GM18873 (cell line): ENCODE results near the gene TNS1.
"Not testable (repeated sequence)": the region's sequence is repeated elsewhere in the genome, so short reads cannot be mapped to it uniquely, and the experiment has no call there.

ENCODE experiments used
- ATAC-seq: cut with Tn5 transposase; IDR thresholded peaks from one replicate; pipeline ENCODE4 v1.9.1; 2021; ENCODE audit warnings: mild to moderate bottlenecking, moderate library complexity, moderate number of reproducible peaks; ENCODE audit not compliant: unreplicated experiment, low FRiP score

TNS1 gene

GRCh38 chr2:217793566-217794132, 209.1 kb downstream of the TNS1 start:
- ATAC-seq = no peak

- ATAC-seq = no peak
Measured at GRCh38 chr2:217792626-217793527, 209.9 kb downstream of the TNS1 start.

- ATAC-seq = no peak
Measured at GRCh38 chr2:217791551-217791950, 211.2 kb downstream of the TNS1 start.

- ATAC-seq = no peak
Measured at GRCh38 chr2:217790681-217791392, 212.0 kb downstream of the TNS1 start.

- no peak for ATAC-seq
Measured at GRCh38 chr2:217790195-217790594, 212.6 kb downstream of the TNS1 start.

GRCh38 chr2:217789736-217790181, 213.0 kb downstream of the TNS1 start:
- ATAC-seq = no peak

GRCh38 chr2:217789003-217789735, 213.6 kb downstream of the TNS1 start:
- ATAC-seq = no peak

GRCh38 chr2:217788669-217789002, 214.2 kb downstream of the TNS1 start:
- ATAC-seq = no peak

GRCh38 chr2:217787160-217787877, 215.5 kb downstream of the TNS1 start:
- ATAC-seq = no peak

- ATAC-seq = not testable (repeated sequence)
Measured at GRCh38 chr2:217786560-217786959, 216.2 kb downstream of the TNS1 start.

GRCh38 chr2:217785544-217786045, 217.2 kb downstream of the TNS1 start:
- ATAC-seq = peak; percentile 50

GRCh38 chr2:217784996-217785543, 217.7 kb downstream of the TNS1 start:
- ATAC-seq = peak; percentile 15

GRCh38 chr2:217783243-217783642, 219.6 kb downstream of the TNS1 start:
- no peak for ATAC-seq

- no peak for ATAC-seq
Measured at GRCh38 chr2:217777906-217778305, 224.9 kb downstream of the TNS1 start.

GRCh38 chr2:217776631-217777030, 226.2 kb downstream of the TNS1 start:
- ATAC-seq = no peak

GRCh38 chr2:217775920-217776503, 226.8 kb downstream of the TNS1 start:
- no peak for ATAC-seq

- no peak for ATAC-seq
Measured at GRCh38 chr2:217774232-217774631, 228.6 kb downstream of the TNS1 start.

- no peak for ATAC-seq
Measured at GRCh38 chr2:217773539-217773938, 229.3 kb downstream of the TNS1 start.

GRCh38 chr2:217766356-217766755, 236.4 kb downstream of the TNS1 start:
- ATAC-seq = no peak
